ENCODE data around the gene CLCNKB. TPM values are rescaled to one million over a fixed set of nuclear protein-coding genes. Genes with fewer than 3 reads are reported as not detected.
"Not testable (repeated sequence)": the region's sequence is repeated elsewhere in the genome, so short reads cannot be mapped to it uniquely, and the experiment has no call there.

Gene CLCNKB
- total RNA-seq, 1 donor from 2014 or later = not detected

DNA sequence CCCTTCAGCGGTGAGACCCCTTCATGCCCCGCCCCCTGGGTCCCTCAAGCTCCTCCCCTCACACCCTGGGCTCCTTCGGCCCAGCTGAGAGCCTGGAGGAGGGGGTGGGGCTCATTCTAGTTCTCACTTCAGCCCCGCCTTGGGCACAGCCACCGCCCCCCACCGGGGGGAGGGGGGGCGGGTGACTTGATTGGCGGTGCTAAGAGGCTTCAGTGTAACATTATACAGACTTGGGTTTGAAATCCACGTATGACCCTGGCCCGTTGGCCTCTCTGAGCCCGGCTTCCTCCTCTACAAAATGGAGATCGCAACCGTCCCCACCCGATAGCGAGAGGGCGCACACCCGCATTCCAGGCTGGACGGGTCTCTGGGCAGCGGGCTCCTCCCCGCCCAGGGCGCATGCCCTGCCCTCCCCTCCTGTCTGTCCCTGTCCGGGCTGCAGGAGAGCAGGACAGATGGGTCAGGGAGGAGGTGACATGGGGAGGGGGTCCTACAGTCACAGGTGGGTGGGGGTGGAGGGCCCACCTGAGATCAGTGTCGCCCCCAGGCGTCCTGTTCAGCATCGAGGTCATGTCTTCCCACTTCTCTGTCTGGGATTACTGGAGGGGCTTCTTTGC is 5.1 kb downstream of the CLCNKB start:
- H3K27me3 Mint-ChIP-seq (ENCODE audit: low read depth) = peaks cover 9% of the 10 kb centered on the region
- H3K36me3 Mint-ChIP-seq (ENCODE audit: low read depth) = no peaks in the 10 kb centered on the region
- intact Hi-C loops (cut with micrococcal nuclease) = no loop called here
- DNase-seq (ENCODE audit: low spot score) = no peak
- H3K9me3 Mint-ChIP-seq = no peaks in the 10 kb centered on the region
- H3K4me1 Mint-ChIP-seq (ENCODE audit: low read depth) = no peaks in the 10 kb centered on the region
- no peak overlapping the region for H3K27ac Mint-ChIP-seq
- no peak overlapping the region for H3K4me3 Mint-ChIP-seq (ENCODE audit: low read depth)

DNA sequence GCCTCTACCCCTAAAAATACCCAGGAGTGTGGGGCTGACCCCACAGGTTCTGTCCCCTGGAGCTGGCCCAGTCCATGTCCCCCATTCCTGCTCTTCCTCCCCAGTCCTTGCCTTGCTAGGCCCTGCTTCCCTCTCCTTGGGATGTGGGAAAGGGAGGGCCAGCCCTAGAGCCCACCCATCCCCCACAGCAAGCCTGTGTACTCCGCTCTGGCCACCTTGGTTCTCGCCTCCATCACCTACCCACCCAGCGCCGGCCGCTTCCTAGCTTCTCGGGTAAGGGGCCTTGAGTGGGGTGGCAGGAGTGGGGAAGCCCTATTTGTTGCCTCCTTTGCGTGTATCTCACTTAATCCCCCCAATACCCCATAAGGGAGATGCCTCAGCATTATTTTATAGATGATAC is 6.7 kb downstream of the CLCNKB start:
- no peaks in the 10 kb centered on the region for H3K4me1 Mint-ChIP-seq (ENCODE audit: low read depth)
- DNase-seq (ENCODE audit: low spot score) = no peak
- no peaks in the 10 kb centered on the region for H3K9me3 Mint-ChIP-seq
- peaks cover 9% of the 10 kb centered on the region for H3K27me3 Mint-ChIP-seq (ENCODE audit: low read depth)
- H3K4me3 Mint-ChIP-seq (ENCODE audit: low read depth) = no peak overlapping the region
- no peak overlapping the region for H3K27ac Mint-ChIP-seq
- no peaks in the 10 kb centered on the region for H3K36me3 Mint-ChIP-seq (ENCODE audit: low read depth)
- intact Hi-C loops (cut with micrococcal nuclease) = loop anchor here (1.0 kb wide), 1 partner anchor 9 kb away; no protein-coding TSS in a partner anchor

DNA sequence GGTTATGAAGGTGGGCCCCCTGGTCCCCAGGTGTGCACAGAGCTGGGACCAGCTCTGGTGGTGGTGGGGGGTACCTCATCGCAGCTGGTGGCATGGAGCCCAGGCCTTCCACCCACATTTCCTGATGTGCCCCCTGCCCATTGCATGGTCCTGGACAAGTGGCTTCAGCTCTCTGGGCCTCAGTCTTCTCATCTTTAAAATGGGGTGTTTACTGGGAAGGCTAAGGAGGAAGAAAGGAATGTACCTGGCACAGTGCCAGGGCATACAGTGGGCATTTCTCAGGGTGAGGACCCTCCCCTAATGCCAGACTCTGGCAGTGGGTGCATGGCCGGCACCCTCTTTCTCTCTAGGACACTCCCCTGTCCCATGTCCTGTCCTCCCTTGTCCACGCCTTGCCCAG is 7.5 kb downstream of the CLCNKB start:
- intact Hi-C loops (cut with micrococcal nuclease) = no loop called here
- Mint-ChIP-seq H3K9me3 (no peaks in the 10 kb centered on the region), H3K27me3 (ENCODE audit: low read depth) (peaks cover 9% of the 10 kb centered on the region), H3K4me3 (ENCODE audit: low read depth) (no peak overlapping the region), H3K36me3 (ENCODE audit: low read depth) (no peaks in the 10 kb centered on the region), H3K4me1 (ENCODE audit: low read depth) (peaks cover 3% of the 10 kb centered on the region), H3K27ac (no peak overlapping the region)
- no peak for DNase-seq (ENCODE audit: low spot score)

DNA sequence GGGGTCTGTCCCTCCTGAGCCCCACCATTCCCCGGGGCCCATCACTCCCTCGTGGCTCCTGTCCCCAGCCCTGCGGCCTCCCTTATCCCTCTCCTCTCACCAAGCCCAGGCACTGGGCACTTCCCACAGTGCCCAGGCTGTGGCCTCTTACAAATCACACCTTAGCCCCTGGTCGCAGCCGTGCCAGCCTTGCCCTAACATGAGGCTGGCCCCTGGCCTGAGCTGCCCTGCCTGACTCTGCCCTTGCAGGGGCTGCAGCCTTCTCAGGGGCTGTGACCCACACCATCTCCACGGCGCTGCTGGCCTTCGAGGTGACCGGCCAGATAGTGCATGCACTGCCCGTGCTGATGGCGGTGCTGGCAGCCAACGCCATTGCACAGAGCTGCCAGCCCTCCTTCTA is 8.4 kb downstream of the CLCNKB start:
- DNase-seq (ENCODE audit: low spot score); H3K27me3 Mint-ChIP-seq (ENCODE audit: low read depth); H3K9me3 Mint-ChIP-seq; H3K4me3 Mint-ChIP-seq (ENCODE audit: low read depth); H3K27ac Mint-ChIP-seq; intact Hi-C loops (cut with micrococcal nuclease); H3K36me3 Mint-ChIP-seq (ENCODE audit: low read depth); H3K4me1 Mint-ChIP-seq (ENCODE audit: low read depth): not testable (repeated sequence)

DNA sequence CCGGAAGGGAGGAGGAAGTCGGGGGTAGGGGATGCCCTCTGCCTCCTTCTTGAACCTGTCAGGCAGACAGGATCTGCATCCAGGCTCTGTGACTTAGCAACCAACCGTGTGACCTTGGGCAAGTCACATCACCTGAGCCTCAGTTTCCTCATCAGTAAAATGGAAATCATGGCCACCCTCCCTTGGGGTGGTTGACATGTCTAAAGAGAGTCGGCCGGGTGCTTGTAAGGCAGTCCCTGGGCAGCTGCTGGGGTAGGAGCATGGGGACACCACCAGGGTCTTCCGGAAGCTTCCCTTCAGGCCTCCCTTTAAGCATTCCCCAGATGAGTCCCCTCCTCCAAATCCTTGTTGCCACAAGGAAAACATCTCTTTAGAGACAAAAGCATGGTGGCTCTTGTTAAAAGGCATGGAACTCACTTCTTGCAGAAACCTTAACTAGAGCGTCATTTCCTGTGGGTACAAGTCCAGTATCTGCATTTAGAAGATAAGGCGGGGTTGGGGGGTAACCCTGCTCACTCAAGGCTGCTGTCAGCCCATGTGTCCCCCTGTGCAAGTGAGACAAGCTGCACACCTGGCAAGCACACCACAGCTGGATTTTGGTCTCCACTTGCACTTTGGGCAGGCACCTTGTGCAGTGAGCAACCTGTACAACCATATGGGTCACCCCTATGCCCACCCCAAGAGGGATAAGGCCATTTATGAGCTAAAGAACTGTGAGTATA is 10.4 kb downstream of the CLCNKB start:
- peaks cover 3% of the 10 kb centered on the region for H3K4me1 Mint-ChIP-seq (ENCODE audit: low read depth)
- peaks cover 6% of the 10 kb centered on the region for H3K27me3 Mint-ChIP-seq (ENCODE audit: low read depth)
- DNase-seq (ENCODE audit: low spot score) = no peak
- H3K36me3 Mint-ChIP-seq (ENCODE audit: low read depth) = no peaks in the 10 kb centered on the region
- intact Hi-C loops (cut with micrococcal nuclease) = no loop called here
- H3K4me3 Mint-ChIP-seq (ENCODE audit: low read depth) = no peak overlapping the region
- H3K9me3 Mint-ChIP-seq = no peaks in the 10 kb centered on the region
- no peak overlapping the region for H3K27ac Mint-ChIP-seq

DNA sequence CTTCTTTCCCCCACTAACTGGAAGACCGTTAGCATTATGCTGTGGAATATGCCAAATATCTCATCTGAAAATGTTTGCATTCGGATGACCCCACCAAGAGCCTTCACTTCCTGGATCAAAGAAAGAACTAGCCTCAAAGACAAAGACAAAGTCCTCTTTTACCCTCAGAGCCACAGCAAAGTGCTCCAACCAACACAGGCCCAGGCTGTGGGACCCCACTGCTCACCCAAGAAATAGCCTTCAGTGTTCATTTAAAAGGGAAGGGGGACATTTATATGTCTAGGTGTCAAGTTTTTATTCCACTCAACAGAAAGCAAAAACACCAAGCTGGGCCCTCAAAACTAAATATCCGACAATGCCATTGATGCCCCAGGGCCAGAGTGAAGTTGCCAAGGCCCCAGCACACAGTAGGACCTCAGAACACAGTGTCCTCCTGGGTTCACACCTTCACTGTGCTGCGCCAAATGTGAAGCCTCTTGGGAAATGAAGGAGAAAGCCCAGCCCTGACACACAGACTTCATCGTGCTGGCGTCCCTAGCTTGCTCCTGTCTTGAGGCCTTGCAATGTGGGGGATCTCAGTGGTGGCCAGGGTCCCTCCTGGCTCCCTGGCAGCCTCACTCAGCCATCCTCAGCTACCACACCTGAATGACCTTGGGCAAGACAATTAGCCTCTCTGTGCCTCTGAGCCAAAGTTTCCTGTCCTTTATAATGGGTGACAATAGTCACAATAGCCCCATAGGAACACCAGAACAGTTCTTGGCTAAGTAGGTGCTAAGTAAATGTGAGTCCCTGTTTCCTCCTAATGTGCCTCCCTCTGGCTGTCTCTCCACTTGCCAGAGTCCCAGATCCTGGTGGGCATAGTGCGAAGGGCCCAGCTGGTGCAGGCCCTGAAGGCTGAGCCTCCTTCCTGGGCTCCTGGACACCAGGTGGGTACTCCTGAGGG is 11.3 kb downstream of the CLCNKB start:
- intact Hi-C loops (cut with micrococcal nuclease) = loop anchor here (5.0 kb wide), 1 partner anchor 238 kb away; no protein-coding TSS in a partner anchor
- Mint-ChIP-seq H3K9me3 (no peaks in the 10 kb centered on the region), H3K27me3 (ENCODE audit: low read depth) (peaks cover under 1% of the 10 kb centered on the region), H3K4me1 (ENCODE audit: low read depth) (peaks cover 3% of the 10 kb centered on the region), H3K27ac (no peak overlapping the region), H3K4me3 (ENCODE audit: low read depth) (no peak overlapping the region), H3K36me3 (ENCODE audit: low read depth) (no peaks in the 10 kb centered on the region)
- no peak for DNase-seq (ENCODE audit: low spot score)

DNA sequence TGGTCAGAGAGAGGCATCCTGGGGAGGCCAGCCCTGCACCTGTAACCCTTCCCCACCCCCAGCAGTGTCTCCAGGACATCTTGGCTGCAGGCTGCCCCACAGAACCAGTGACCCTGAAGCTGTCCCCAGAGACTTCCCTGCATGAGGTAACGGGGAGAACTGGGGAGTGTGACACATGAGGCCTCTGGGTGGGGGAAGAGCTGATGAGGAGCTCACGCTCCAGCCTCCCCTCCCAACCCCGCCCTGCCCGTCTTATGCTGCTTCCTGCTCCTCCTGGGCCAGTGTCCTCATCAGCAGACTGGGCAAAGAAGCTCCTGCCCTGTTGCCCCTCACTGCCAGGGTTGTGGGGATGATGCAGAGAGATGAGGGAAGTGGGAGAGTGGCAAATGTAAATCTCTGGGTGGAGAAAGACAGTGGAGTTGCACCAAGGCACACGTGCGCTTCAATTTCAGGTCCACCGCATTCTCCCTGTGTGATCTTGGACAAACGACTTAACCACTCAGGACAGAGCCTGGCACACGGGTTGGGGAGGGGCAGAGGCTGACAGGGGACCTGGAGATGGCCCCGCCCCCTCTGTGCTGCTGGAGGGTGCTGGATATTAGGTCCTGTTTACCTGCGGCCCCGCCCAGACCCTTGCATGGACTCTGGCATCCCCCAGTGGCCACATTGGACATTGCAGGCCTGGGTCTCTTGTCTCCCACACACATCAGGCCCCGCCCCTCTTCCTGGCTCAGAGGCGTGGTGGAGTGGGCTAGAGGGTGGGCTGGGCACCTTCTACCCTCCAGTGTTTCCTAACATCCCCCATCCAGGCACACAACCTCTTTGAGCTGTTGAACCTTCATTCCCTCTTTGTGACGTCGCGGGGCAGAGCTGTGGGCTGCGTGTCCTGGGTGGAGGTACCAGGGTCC is 12.3 kb downstream of the CLCNKB start:
- intact Hi-C loops (cut with micrococcal nuclease) = loop anchor here (1.0 to 5.0 kb wide), 4 partner anchors 23 to 264 kb away; no protein-coding TSS in a partner anchor
- Mint-ChIP-seq H3K27me3 (ENCODE audit: low read depth) (no peaks in the 10 kb centered on the region), H3K36me3 (ENCODE audit: low read depth) (no peaks in the 10 kb centered on the region), H3K4me3 (ENCODE audit: low read depth) (no peak overlapping the region), H3K4me1 (ENCODE audit: low read depth) (peaks cover 3% of the 10 kb centered on the region), H3K27ac (no peak overlapping the region), H3K9me3 (no peaks in the 10 kb centered on the region)
- DNase-seq (ENCODE audit: low spot score) = peak; percentile 78

DNA sequence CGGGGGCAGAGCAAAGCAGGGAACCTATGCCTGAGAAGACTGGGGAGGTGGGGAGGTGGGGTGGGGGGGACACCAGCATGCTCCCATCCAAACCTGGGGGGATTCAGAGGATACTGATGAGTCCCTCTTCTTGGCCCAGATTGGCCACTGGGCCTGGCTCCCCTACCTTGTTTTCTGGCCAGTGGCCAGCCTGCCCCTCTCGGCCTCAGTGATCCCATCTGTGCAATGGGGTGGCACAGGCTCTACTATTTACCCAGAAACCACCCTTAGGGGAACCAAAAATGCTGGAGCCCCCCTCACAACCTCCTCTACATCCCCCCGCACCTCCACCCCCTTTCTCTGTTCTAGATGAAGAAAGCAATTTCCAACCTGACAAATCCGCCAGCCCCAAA is 12.9 kb downstream of the CLCNKB start:
- intact Hi-C loops (cut with micrococcal nuclease) = loop anchor here (1.0 to 5.0 kb wide), 4 partner anchors 24 to 264 kb away; no protein-coding TSS in a partner anchor
- not testable (repeated sequence) for H3K27me3 Mint-ChIP-seq (ENCODE audit: low read depth); H3K4me1 Mint-ChIP-seq (ENCODE audit: low read depth); H3K36me3 Mint-ChIP-seq (ENCODE audit: low read depth); H3K9me3 Mint-ChIP-seq; DNase-seq (ENCODE audit: low spot score); H3K27ac Mint-ChIP-seq; H3K4me3 Mint-ChIP-seq (ENCODE audit: low read depth)

DNA sequence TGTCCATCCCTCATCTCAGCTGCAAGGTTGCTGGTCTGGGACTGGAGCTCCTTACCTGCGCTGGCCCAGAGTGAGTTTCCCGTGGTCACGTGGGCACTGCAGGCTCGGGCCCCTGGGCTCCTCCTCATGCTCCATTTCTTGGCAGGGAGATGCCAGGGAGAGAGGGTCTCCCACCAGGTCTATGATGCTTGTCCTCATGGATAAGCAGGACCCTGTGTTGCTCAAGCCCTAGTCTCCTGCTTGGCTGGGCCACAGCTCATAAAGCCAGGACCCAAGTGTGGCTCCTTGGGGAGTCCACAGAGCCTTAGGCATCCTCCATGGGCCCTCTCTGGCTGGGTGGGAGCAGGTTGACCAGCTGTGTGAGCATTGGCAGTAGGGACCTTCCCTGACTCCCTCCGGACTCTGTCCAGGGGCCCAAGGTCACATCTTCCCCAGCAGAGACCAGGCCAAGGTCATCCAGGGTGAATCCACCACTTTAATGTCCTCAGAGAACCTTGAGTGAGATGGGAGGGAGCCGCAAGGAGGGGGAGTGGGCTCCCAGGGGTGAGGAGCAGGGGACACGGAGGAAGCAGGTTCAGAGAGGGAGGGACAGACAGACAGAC is 13.8 kb downstream of the CLCNKB start:
- H3K4me1 Mint-ChIP-seq (ENCODE audit: low read depth); H3K36me3 Mint-ChIP-seq (ENCODE audit: low read depth); H3K4me3 Mint-ChIP-seq (ENCODE audit: low read depth); H3K27me3 Mint-ChIP-seq (ENCODE audit: low read depth); DNase-seq (ENCODE audit: low spot score); H3K27ac Mint-ChIP-seq; H3K9me3 Mint-ChIP-seq: not testable (repeated sequence)
- intact Hi-C loops (cut with micrococcal nuclease) = loop anchor here (2.0 to 5.0 kb wide), 2 partner anchors 25 to 240 kb away; no protein-coding TSS in a partner anchor

DNA sequence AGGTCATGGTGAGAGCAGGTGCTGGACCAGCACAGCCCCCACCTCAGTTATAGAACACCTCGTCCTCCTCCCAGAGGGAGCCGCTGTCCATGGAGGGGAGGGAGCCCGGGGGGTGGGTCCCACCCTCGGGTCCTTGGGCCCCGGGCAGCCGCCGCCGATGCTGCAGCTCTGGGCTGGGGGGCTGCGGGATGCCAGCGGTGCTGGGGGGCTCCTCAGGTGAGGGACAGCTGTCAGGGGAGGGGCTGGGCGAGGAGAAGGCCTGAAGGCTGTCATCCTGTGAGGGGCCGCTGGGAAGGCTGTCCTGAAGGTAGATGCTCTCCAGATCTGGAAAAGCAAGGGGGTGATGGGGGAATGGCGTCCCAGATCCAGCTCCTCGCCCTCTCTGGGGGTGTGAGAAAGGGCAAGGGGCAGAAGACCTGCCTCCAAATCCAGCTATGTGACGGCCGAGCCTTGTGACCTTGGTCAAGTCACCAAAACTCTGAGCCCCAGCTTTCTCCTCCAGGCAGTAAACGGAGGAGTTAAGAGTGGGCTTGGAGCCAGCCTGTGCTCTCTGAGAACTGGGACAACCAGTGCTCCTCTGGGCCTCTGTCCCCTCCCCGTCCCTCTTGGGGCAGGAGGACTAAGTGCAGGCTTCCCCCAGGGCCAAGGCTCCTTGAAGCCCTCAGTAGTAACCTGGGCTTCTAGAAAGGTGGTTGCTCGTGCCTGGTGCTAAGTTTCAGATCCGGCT is 15.0 kb downstream of the CLCNKB start:
- not testable (repeated sequence) for H3K4me1 Mint-ChIP-seq (ENCODE audit: low read depth); H3K9me3 Mint-ChIP-seq; H3K36me3 Mint-ChIP-seq (ENCODE audit: low read depth); H3K27me3 Mint-ChIP-seq (ENCODE audit: low read depth); H3K27ac Mint-ChIP-seq; H3K4me3 Mint-ChIP-seq (ENCODE audit: low read depth); DNase-seq (ENCODE audit: low spot score)
- intact Hi-C loops (cut with micrococcal nuclease) = loop anchor here (1.0 to 5.0 kb wide), 2 partner anchors 8 to 241 kb away; no protein-coding TSS in a partner anchor

DNA sequence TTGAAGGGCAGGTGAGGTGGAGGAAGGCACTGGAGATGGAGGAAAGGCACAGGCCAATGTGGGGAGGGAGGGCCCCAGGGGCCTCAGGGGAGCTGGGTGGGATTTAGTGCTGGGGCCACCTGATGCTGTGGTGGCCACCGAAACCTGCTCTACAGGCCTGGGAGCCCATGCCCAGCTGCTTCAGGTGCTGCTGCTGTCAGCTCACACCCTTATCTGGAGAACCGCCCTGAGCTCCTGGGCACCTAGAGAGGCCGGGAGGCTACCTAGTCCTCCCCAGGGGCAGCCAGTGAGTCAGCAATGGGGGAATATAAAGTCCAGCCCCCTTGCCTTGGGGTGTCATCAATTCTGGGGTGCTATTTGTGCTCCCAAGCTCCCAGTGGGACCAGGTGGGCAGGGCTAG is 17.7 kb downstream of the CLCNKB start:
- no peak overlapping the region for H3K4me3 Mint-ChIP-seq (ENCODE audit: low read depth)
- peaks cover 13% of the 10 kb centered on the region for H3K4me1 Mint-ChIP-seq (ENCODE audit: low read depth)
- intact Hi-C loops (cut with micrococcal nuclease) = no loop called here
- H3K9me3 Mint-ChIP-seq = no peaks in the 10 kb centered on the region
- H3K27ac Mint-ChIP-seq = no peak overlapping the region
- DNase-seq (ENCODE audit: low spot score) = no peak
- H3K27me3 Mint-ChIP-seq (ENCODE audit: low read depth) = peaks cover 19% of the 10 kb centered on the region
- no peaks in the 10 kb centered on the region for H3K36me3 Mint-ChIP-seq (ENCODE audit: low read depth)

All from activated T-helper 2 cell treated with anti-CD3 and anti-CD28 coated beads, Interferon-gamma antibody, Interleukin-2, Interleukin-4, amounts not matched to agents 10 μg/mL and 5 μg/mL and 100 μg/mL, durations not matched to agents 14 hours and 24 hours and 36 hours (primary cell).